ENCODE results near the gene MED27. TPM values are rescaled to one million over a fixed set of nuclear protein-coding genes. Genes with fewer than 3 reads are reported as not detected.

Gene MED27
- total RNA-seq, 1 experiment from 2014 or later, result 38.4 TPM

- Histone ChIP-seq H3K9ac (ENCODE audit: low read length) (peak overlapping the region; percentile 31; the same call in 1 of the 2 replicates), H4K20me1 (ENCODE audit: low read length) (no peaks in the 10 kb centered on the region), H3K4me1 (ENCODE audit: insufficient read depth, low read length) (peaks cover 30% of the 10 kb centered on the region), H3K27me3 (ENCODE audit: low read length) (no peaks in the 10 kb centered on the region), H3F3A (ENCODE audit: low read length, unreplicated experiment) (no peaks in the 10 kb centered on the region), H3K4me2 (ENCODE audit: low read length) (peak overlapping the region; percentile 69), H3K79me2 (ENCODE audit: low read length) (peaks cover 79% of the 10 kb centered on the region), H3K9me3 (ENCODE audit: low read length) (no peaks in the 10 kb centered on the region), H3K27ac (ENCODE audit: low read length) (peak overlapping the region; percentile 89), H3K36me3 (ENCODE audit: low read depth, low read length) (no peaks in the 10 kb centered on the region), H3K4me3 (ENCODE audit: low read length) (no peak overlapping the region), H3K9me2 (replicated peaks; ENCODE audit: low read length) (no peaks in the 10 kb centered on the region), H2AFZ (ENCODE audit: low read length) (no peak overlapping the region)
- ATAC-seq (peak; percentile 98), DNase-seq (peak; percentile 89)
- BruUV-seq (replicated peaks), result no TSS peak
- CTCF ChIA-PET, result no interaction called here
- intact Hi-C loops (cut with micrococcal nuclease), result no loop called here
- POLR2A ChIA-PET (ENCODE audit: unreplicated experiment), result no interaction called here
- TF ChIP-seq CTCF (conservative IDR thresholded peaks at IDR 0.05; ENCODE audit: low read depth, low read length) (no peak), EZH2 (IDR thresholded peaks at IDR 0.05; ENCODE audit: low read length, unreplicated experiment) (no peak), EZH2phosphoT487 (IDR thresholded peaks at IDR 0.05; ENCODE audit: borderline replicate concordance, low read length) (no peak)
Observed at GRCh38 chr9:132042324-132042723, 37.3 kb downstream of the MED27 start.

DNA sequence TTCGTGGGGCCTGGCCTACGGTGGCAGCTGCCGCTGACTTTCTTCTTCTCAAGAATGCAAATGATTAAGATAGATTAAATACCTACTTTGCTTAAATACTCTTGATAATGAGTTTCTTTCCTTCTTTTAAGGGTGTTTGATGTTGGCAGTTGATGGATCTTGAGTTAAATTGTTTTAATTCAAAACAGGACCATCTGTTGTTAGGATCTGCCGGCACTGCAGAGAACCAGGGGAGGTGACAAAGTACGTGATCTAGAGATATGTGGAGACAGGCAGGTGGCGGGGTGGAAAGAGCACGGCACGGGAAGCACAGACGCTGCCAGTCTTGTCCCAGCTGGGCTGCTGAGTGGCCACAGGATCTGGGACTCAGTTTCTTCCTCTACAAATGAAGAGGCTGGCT, 37.9 kb downstream of the MED27 start:
- Histone ChIP-seq H3K9ac (ENCODE audit: low read length) (peak overlapping the region; percentile 31; the same call in 1 of the 2 replicates), H3K9me2 (replicated peaks; ENCODE audit: low read length) (no peaks in the 10 kb centered on the region), H3K79me2 (ENCODE audit: low read length) (peaks cover 78% of the 10 kb centered on the region), H2AFZ (ENCODE audit: low read length) (no peak overlapping the region), H3K36me3 (ENCODE audit: low read depth, low read length) (no peaks in the 10 kb centered on the region), H3K4me3 (ENCODE audit: low read length) (no peak overlapping the region), H3K27ac (ENCODE audit: low read length) (peak overlapping the region; percentile 89), H4K20me1 (ENCODE audit: low read length) (no peaks in the 10 kb centered on the region), H3F3A (ENCODE audit: low read length, unreplicated experiment) (no peaks in the 10 kb centered on the region), H3K4me1 (ENCODE audit: insufficient read depth, low read length) (peaks cover 30% of the 10 kb centered on the region), H3K27me3 (ENCODE audit: low read length) (no peaks in the 10 kb centered on the region), H3K9me3 (ENCODE audit: low read length) (no peaks in the 10 kb centered on the region), H3K4me2 (ENCODE audit: low read length) (0 out of 2 replicates have a peak overlapping the region, but pooled peaks have one; percentile 13)
- TF ChIP-seq EZH2phosphoT487 (IDR thresholded peaks at IDR 0.05; ENCODE audit: borderline replicate concordance, low read length) (no peak), CTCF (conservative IDR thresholded peaks at IDR 0.05; ENCODE audit: low read depth, low read length) (no peak), EZH2 (IDR thresholded peaks at IDR 0.05; ENCODE audit: low read length, unreplicated experiment) (no peak)
- ChIA-PET POLR2A (ENCODE audit: unreplicated experiment) (no interaction called here), CTCF (no interaction called here)
- BruUV-seq (replicated peaks), result no TSS peak
- no peak for ATAC-seq
- no peak for DNase-seq
- intact Hi-C loops (cut with micrococcal nuclease), result no loop called here

DNA sequence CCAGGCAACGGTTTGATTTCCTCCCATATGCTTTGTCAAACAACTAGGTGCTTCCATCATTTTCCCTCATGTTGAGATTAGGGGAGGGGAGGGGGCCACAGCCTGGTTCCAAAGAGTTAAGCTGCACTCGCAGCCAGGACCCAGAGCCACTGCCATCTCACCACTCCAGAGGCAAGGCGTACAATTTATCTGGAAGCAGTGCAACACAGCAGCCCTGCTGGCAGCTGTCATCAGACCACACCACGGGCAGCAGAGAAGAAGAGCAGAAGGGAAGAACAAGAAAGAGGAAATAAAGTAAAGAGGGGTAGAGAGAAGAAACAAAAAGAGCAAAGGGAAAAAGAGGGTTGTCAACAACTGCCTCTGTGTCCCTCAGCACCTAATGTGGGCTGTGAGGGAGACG, 38.9 kb downstream of the MED27 start:
- DNase-seq (no peak), ATAC-seq (no peak)
- BruUV-seq (replicated peaks), result no TSS peak
- Histone ChIP-seq H3K9me2 (replicated peaks; ENCODE audit: low read length) (no peaks in the 10 kb centered on the region), H2AFZ (ENCODE audit: low read length) (no peak overlapping the region), H3K9ac (ENCODE audit: low read length) (no peak overlapping the region), H3K36me3 (ENCODE audit: low read depth, low read length) (no peaks in the 10 kb centered on the region), H4K20me1 (ENCODE audit: low read length) (no peaks in the 10 kb centered on the region), H3K27me3 (ENCODE audit: low read length) (no peaks in the 10 kb centered on the region), H3K27ac (ENCODE audit: low read length) (no peak overlapping the region), H3K4me1 (ENCODE audit: insufficient read depth, low read length) (peaks cover 30% of the 10 kb centered on the region), H3K9me3 (ENCODE audit: low read length) (no peaks in the 10 kb centered on the region), H3K4me3 (ENCODE audit: low read length) (no peak overlapping the region), H3K4me2 (ENCODE audit: low read length) (no peak overlapping the region), H3F3A (ENCODE audit: low read length, unreplicated experiment) (no peaks in the 10 kb centered on the region), H3K79me2 (ENCODE audit: low read length) (peaks cover 78% of the 10 kb centered on the region)
- ChIA-PET POLR2A (ENCODE audit: unreplicated experiment) (no interaction called here), CTCF (interaction anchor here (0.6 kb wide), 1 partner anchor 52 kb away, joined by 3 read pairs; no protein-coding TSS in a partner anchor)
- no peak for TF ChIP-seq EZH2 (IDR thresholded peaks at IDR 0.05; ENCODE audit: low read length, unreplicated experiment)
- TF ChIP-seq CTCF (conservative IDR thresholded peaks at IDR 0.05; ENCODE audit: low read depth, low read length), result no peak
- TF ChIP-seq EZH2phosphoT487 (IDR thresholded peaks at IDR 0.05; ENCODE audit: borderline replicate concordance, low read length), result no peak
- intact Hi-C loops (cut with micrococcal nuclease), result no loop called here
